Epithelial cell of esophagus (primary cell): ENCODE results near the gene PPP2R2B.

Experiments used
- DNase-seq: peaks from one replicate; pipeline ENCODE4 v3.0.0; 2010; ENCODE audit warnings: low read depth
- H3K4me3 ChIP-seq: 2 replicates; pipeline ENCODE4 v1.5.1; 2011; ENCODE audit warnings: mild to moderate bottlenecking, low read length, control low read depth
- TF ChIP-seq, protein P1 (sequence below): IDR thresholded peaks from 2 replicates; pipeline ENCODE4 v1.5.1; 2011; ENCODE audit warnings: low read depth, mild to moderate bottlenecking, low read length, control low read depth, inconsistent platforms; ENCODE audit not compliant: insufficient read depth; ENCODE audit errors: missing control alignments

PPP2R2B gene

DNA sequence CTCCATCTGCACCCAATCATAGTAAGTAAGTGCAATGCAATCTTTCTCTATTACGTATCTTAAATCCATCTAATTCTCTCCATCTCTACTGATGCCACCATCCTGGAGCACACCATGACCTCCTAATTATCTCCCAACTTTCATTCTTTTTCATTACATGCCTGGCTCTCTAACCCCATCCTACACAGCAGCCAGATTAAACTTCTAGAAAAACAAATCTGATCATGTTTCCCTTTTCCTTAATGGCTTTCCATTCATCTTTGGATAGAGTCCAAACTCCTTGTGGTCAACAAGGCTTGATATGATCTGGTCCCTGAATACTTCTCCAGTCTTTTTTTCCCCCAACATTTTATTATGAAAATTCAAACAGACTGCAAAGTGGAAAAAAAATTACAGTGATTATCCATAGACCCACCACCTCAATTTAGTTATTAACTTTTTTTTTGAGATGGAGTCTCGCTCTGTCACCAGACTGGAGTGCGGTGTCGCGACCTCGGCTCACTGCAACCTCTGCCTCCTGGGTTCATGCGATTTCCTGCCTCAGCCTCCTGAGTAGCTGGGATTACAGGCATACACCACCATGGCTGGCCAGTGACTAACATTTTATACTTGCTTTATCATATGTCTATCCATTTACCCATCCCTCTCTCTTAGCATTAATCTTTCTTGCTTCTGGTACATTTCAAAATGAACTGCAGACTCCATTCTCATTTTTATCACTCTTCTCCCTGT is 5.2 kb downstream of the PPP2R2B start:
- DNase-seq = no peak
- TF ChIP-seq, protein P1, sequence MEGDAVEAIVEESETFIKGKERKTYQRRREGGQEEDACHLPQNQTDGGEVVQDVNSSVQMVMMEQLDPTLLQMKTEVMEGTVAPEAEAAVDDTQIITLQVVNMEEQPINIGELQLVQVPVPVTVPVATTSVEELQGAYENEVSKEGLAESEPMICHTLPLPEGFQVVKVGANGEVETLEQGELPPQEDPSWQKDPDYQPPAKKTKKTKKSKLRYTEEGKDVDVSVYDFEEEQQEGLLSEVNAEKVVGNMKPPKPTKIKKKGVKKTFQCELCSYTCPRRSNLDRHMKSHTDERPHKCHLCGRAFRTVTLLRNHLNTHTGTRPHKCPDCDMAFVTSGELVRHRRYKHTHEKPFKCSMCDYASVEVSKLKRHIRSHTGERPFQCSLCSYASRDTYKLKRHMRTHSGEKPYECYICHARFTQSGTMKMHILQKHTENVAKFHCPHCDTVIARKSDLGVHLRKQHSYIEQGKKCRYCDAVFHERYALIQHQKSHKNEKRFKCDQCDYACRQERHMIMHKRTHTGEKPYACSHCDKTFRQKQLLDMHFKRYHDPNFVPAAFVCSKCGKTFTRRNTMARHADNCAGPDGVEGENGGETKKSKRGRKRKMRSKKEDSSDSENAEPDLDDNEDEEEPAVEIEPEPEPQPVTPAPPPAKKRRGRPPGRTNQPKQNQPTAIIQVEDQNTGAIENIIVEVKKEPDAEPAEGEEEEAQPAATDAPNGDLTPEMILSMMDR = no peak
- no peak overlapping the region for H3K4me3 ChIP-seq

DNA sequence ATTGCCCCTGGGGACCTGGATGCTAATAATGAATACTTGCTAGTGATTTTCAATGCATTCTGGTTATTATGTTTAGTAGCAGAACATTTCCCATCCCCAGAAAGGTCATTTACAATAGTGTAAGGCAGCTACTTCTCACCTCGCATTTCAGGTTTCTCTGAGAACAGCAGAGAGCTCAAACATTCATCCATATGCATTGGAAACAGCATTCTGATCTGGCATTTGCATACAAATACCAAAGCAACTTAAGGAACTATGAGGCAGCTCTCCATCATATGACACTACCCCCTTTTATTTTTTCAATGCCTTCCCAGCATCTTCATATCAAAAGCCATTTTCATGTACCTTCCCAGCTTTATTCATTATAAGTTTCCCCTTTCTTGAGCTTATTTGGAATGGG is 6.4 kb downstream of the PPP2R2B start:
- DNase-seq = no peak
- H3K4me3 ChIP-seq = no peak overlapping the region
- TF ChIP-seq, protein P1 = no peak

DNA sequence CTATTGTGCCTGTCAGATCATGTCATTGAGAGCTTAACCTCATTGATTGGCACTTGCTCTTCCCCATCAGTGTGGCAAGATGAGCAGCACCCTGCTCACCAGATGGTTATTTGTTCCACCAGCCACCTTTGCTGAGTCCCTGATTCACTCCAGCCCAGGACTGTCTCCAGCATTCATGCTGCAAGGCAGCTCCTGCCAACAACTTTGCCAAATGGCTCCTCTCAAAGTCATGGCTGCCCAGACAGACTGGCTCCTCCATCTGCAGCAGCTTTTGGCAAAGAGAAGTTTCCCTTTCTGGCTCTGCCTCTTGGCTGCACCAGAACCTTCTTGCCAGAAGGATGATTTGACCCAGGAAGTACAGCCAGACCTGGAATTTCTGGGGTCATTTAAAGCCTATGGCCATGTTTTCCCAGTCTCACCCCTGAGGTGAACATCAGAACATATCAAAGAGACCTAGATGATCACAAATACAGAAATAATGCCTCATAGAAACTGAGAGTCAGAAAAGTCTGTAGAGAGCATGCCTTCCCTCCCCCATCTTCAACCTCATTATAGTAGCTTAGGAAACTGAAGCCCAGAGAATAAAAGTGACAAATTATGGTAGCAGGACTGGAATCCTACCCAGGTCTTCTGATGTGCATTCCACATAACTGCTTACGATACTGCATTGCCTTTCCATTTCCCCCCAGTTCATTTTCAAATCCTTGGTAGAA is 10.4 kb downstream of the PPP2R2B start:
- H3K4me3 ChIP-seq = no peak overlapping the region
- no peak for DNase-seq
- TF ChIP-seq, protein P1 = no peak

DNA sequence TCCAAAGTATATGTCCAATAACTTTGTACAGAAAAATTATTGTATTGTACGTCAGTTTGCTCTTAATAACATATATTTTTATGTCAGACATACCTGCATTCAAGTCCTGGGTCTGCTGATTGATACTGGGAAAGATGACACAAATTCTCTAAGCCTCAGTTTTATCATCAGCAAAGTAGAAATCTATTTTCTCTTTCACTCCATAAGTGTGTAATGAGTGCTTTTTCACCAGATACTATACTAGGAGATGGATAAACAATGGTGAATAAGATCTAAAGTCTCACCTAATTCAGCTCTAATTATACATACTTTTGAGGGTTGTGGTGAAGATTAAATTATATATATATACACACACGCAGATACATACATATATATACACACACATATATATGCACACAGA is 12.3 kb downstream of the PPP2R2B start:
- H3K4me3 ChIP-seq = no peak overlapping the region
- DNase-seq = no peak
- TF ChIP-seq, protein P1 = no peak

DNA sequence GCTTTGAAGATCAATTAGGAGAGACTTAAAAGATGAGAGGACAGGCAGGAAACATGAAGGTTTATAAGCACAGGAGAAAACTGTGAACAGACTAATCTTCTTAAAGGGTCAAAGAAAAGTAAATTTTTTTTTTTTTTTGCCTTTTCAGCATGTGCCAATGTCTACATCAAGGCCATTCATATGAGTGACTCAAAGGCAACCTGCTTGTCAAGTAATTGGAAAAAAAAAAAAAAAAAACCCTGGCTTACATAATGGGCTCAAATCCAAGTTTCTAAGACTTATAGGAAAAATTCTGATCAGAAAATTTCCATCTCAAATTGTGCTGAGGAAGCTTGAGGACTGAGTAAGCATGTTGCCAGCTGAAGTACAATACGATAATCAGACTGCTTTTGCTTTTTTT is 15.9 kb downstream of the PPP2R2B start:
- TF ChIP-seq, protein P1 = no peak
- no peak overlapping the region for H3K4me3 ChIP-seq
- peak; percentile 52 for DNase-seq

DNA sequence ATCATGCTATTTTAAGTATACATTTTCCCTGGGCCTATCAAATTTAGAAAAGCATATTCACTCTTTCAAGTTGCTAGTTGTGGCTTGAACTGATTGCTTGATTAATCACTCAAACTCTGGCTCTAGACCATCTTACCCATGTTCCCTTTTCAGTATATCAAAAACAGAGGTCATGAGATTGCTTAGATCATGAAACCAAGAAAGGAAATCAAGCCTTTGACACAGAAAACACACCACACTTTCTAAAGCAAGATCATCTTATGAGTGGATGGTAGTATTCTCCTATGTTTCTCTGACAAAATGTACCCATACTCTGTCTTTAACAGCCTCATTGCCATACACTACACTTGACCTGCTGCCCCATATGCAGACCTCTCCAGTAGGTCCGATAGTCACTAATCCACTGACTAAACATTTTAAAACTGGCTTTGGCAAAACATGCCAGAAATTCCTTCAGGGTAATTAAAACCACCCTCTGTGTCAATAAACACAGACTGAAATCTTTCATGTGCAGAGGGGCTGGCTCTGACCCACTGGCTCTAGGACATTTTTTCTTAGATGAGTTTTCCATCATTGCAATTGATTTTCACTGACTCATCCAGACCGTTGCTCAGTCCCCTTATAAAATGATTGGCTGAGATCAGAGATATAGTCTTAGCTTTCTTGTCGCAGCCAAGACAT is 18.2 kb downstream of the PPP2R2B start:
- no peak overlapping the region for H3K4me3 ChIP-seq
- TF ChIP-seq, protein P1 = no peak
- no peak for DNase-seq
